Cardiac fibroblast (primary cell): ENCODE data around the gene OPN3.
"Not testable (repeated sequence)": the region's sequence is repeated elsewhere in the genome, so short reads cannot be mapped to it uniquely, and the experiment has no call there.

Source experiments
- DNase-seq, 2 donors: peaks; one replicate each; pipeline versions ENCODE4 v3.0.0 to v3.0.0-alpha.2; 2010; ENCODE audit warnings: low read depth in 2 of 2
- H3K4me3 ChIP-seq, 2 donors: replicated peaks in 1 of 2; 1 replicate in 1 of 2; 2 replicates in 1 of 2; pipeline ENCODE4 v1.5.1; 2011; ENCODE audit warnings: low read depth in 2 of 2, low read length in 2 of 2, mild to moderate bottlenecking in 2 of 2, moderate library complexity in 1 of 2
- TF ChIP-seq, protein P1 (sequence below): IDR thresholded peaks from one replicate; pipeline ENCODE4 v1.5.1; 2011; ENCODE audit warnings: low read depth, mild to moderate bottlenecking, low read length, inconsistent platforms

The OPN3 gene

DNA sequence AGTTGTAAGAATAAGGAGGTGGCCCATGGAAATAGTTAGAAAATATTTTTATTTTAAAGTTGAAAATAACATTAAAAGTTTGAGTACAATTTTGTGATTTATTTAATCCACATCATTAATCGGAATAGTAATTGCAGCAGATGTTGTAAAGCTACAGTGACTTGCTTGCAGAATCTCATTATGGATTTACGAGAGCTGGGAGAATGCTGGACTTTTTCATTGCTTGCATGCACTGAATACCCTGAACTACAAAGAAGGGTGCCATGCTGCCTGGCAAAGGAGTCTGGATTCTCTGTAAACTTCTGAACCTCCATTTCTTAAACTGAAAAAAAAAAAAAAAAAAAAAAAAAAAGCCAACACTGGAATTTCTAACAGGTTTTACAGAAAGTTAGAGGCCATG lies 38.4 kb upstream of the OPN3 start:
- H3K4me3 ChIP-seq: no peak overlapping the region
- TF ChIP-seq, protein P1, sequence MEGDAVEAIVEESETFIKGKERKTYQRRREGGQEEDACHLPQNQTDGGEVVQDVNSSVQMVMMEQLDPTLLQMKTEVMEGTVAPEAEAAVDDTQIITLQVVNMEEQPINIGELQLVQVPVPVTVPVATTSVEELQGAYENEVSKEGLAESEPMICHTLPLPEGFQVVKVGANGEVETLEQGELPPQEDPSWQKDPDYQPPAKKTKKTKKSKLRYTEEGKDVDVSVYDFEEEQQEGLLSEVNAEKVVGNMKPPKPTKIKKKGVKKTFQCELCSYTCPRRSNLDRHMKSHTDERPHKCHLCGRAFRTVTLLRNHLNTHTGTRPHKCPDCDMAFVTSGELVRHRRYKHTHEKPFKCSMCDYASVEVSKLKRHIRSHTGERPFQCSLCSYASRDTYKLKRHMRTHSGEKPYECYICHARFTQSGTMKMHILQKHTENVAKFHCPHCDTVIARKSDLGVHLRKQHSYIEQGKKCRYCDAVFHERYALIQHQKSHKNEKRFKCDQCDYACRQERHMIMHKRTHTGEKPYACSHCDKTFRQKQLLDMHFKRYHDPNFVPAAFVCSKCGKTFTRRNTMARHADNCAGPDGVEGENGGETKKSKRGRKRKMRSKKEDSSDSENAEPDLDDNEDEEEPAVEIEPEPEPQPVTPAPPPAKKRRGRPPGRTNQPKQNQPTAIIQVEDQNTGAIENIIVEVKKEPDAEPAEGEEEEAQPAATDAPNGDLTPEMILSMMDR: no peak
- no peak for DNase-seq

DNA sequence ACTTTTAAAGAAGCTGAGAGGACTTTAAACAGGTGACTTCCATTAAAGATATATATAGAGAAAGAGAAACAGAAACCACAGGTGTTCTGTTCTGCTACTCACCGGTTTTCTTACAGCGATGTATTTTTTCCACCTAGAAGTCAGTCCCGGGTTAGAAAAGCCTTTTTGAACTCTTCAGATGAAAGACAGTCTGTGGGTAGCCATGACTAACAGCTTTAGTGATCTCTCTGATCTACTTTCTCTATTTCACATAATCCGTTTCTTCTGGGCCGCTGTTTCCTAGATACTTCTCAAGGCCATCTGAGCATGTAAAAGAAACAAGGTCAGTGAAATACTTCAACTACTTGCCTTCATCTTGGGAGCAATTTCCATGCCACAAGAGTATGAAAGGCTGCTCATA lies 37.0 kb upstream of the OPN3 start:
- no peak for DNase-seq
- TF ChIP-seq, protein P1: no peak
- no peak overlapping the region for H3K4me3 ChIP-seq

- H3K4me3 ChIP-seq: no peak overlapping the region
- no peak for DNase-seq
- TF ChIP-seq, protein P1: no peak
These were observed 35.8 kb upstream of the OPN3 start for GRCh38 chr1:241675983-241676382.

- TF ChIP-seq, protein P1: no peak
- no peak overlapping the region for H3K4me3 ChIP-seq
- DNase-seq: no peak
These were observed 34.7 kb upstream of the OPN3 start for GRCh38 chr1:241674805-241675384.

DNA sequence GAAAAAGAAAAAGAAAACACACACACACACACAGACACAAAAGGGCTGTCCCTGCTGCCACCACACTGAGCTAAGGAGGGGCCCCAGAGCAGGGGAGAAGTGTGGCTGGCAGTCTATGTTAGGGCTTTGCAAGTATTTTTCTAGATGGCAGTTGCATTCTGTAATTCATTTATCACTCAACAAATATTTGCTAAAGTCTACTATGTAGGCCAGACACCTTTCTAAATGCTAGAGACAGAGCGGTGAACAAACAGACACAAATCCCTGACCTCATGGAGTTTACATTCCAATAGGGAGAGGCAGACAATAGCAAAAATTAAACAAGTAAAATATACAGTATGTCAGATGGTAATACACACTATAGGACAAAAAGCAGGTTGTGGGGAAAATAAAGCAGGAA lies 32.1 kb upstream of the OPN3 start:
- DNase-seq: no peak
- H3K4me3 ChIP-seq: no peak overlapping the region
- TF ChIP-seq, protein P1: no peak

- no peak for DNase-seq
- TF ChIP-seq, protein P1: no peak
- no peak overlapping the region for H3K4me3 ChIP-seq
These were observed 26.2 kb upstream of the OPN3 start for GRCh38 chr1:241666419-241666818.

DNA sequence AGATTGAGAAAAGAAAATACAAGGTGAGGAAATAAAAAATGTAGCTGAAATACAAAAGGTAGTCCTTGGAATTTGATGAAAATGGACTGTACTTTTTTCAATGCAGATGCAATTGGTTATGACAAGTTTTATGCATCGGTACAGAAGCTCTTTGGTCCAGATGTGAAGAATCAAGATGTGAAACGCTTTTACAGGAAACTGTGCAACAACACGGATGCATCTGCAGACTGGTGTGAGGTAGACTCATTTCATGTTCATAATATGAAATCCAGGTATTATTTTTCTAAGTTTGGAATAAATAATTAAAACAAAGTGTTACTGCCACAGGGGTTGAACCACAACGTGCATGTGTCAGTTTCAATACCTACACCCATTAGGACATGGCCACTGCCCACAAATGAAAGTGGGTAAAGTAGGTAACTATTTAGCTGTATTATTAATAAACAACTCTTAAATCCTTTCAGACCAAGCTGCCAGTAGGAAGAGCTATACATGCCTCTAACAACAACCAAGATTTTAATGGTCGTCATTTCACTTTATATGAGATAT lies 20.3 kb upstream of the OPN3 start:
- no peak for DNase-seq
- no peak overlapping the region for H3K4me3 ChIP-seq
- TF ChIP-seq, protein P1: no peak

GRCh38 chr1:241659016-241659415 lies 18.8 kb upstream of the OPN3 start:
- not testable (repeated sequence) for DNase-seq

More at GRCh38 chr1:241659016-241659415, 18.8 kb upstream of the OPN3 start:
- not testable (repeated sequence) for H3K4me3 ChIP-seq
